HG02763 (cell line): ENCODE measurements around the gene TSPAN33.

Source experiments
- ATAC-seq: cut with Tn5 transposase; IDR thresholded peaks from one replicate; pipeline ENCODE4 v1.9.1; 2021; ENCODE audit warnings: mild to moderate bottlenecking, moderate library complexity; ENCODE audit not compliant: unreplicated experiment

Gene TSPAN33, protein sequence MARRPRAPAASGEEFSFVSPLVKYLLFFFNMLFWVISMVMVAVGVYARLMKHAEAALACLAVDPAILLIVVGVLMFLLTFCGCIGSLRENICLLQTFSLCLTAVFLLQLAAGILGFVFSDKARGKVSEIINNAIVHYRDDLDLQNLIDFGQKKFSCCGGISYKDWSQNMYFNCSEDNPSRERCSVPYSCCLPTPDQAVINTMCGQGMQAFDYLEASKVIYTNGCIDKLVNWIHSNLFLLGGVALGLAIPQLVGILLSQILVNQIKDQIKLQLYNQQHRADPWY

DNA sequence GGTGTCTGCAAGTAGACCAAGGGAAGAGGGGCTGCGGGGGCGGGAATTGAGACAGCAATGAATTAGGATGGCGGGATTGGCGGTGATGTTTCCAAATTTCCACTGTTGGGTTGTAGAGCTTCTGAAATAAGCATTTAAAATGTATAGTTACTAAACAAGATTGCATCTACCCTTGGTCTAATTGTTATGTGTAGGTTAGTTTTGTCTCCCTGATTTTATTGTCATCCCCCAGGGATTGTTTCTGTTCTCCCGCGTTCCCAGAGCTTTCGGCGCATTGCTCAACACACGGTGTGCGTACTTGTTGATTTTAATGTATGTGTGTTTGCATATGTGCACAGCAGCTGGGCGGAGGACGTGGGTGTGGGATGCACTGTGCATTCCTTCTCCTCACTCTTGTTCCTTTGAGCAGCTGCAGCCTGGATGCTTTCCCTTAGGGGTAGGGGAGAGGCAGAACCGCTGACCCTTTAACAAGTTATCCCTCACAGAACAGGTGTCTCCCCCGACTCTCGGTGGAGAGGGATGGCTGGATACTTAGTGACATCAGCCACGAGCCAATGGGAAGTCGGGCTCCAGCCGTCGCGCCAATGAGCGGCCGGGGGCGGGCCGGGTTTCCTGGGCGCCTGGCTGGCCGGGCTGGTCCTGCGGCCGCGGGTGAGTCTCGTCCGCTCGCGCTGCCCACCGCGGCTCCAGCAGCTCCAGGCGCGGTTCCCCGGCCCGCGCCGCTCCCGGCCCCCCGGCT is at the start of gene TSPAN33:
TSPAN33 (plus strand) TSS at position 613 of the 739 bp plus-strand sequence. CDS start 274 bp downstream, outside the sequence.
- peak; percentile 78 for ATAC-seq

DNA sequence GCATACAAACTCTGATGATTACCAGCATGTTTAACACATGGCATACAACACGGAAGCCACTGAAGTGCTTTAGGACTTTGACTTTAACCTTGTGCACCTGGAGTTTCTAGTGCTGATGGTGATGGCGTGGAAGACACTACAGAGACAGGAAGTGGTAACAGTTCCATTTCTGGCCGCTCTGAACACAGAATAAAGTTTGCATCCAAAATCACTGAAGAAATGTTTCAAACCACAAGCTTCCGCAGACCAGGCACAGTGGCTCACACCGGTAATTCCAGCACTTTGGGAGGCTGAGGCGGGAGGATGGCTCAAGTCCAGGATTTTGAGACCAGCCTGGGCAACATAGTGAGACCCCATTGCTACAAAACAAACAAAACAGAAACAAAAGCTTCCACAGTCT is 49.2 kb upstream of the TSPAN33 start:
- ATAC-seq, result peak; percentile 72

DNA sequence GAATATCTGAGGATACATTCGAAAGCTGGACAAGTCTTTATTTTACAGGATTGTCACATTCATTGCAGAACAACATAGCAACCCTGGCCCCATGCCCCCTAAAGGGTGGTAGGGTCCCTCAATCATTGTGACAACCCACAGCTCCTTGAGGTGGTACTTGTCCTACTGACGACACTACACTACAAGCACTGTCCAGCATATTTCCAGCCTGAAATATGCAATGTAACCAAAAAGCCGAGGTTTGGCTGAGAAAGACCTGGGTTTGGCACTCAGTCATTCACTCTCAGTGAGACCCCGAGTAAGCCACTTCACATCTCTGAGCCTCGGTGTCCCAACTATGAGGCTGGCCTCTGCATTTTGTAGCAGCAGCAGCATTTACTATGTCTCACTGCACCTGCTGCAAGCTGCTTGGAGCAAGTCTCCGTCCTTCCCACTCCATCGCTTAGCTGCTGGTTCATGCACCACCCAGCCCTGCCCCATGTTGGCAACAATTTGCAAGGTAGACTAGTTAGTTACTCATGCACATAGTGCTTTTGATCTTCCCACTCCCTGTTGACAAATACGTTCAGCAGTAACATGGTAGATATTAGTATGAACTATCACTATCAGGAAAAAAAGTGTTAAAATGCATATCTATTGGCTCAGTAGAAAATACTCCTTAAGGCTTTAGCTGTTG is 46.0 kb upstream of the TSPAN33 start:
- no peak for ATAC-seq

DNA sequence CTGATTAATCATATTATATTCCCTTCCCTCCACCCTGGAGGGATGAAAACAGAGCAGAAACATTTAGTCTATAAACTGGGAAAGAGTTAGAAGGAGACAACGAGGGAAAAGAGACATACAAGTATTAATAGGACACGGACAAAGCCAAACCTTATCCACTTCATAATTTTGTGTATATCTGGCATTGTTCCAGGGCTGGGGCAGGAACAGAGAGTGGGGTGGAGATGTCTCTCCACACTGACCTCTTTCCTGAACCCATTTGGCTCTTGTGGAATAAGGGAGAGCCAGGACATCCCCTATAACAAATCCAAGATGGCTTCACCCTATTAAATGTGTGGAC is 43.7 kb upstream of the TSPAN33 start:
- no peak for ATAC-seq

DNA sequence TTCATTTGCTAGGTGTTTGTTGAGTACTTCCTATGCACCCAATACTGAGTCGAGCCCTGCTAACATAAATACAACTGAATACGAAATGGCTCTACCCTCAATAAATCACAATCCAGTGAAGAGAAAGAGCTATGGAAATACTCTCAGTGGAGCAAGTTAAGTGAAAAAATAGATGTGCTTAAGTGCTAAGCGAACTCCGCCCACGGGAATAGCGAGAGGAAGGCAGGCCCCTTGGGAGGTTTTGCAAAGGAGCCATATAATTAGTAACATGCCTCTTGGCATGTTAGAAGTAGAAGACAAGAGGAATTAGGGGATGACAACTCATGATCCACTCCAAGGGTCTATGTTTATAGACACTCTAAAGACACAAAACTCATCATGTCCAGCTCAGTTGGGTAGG is 42.8 kb upstream of the TSPAN33 start:
- no peak for ATAC-seq

DNA sequence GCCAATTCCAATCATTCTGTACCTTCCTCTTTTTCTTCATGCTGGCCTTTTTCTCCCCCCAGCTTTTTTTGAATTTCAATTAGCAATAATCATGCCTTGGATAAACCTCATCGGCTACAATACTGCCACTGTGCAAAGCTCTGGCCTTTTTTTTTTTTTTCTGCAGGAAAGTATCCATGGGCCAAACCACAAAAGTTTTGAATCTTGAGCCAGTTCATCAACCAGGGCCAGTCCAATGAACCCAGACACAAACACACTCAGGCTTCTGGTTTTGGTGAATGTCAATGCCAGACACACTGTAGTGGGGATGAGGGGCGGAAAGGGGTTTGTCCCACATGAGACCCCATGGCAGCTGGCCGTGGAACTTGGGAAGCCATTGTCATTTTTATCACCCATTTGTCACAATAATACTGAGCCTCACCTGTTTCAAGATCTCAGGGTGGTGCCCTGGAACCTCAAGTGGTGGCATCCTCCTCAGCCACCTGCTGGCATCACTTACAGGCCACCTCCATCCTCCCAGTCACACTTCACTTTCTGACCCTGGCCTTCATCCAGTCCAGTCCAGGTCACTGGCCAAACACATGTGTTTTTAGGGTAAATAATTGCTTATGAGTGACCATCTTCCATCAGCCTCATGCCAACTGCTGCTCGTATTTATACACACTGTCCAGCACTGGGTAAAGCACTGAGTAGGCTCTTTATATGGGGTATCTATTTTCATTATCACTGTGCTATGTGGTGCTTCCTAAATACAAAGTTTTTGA is 40.8 kb upstream of the TSPAN33 start:
- ATAC-seq, result no peak

DNA sequence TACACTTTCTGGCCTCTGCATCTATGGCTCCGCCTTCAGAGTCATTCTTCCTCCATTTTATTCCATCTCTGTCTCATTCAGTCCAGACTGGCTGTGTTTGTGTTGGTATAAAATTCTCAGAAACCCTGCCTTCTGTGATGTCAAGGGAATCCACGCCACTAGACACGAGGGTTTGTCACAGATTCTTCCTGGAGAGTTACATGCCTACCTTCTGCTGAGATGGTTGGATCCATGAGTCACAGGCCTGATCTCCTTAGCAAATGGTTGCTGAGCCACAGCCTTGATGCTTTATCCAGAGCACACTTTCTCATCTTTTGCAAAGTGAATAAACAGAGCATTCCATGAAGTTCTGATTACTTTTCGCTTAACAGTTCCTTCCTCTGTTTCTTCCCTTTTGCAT is 35.9 kb upstream of the TSPAN33 start:
- ATAC-seq, result no peak

DNA sequence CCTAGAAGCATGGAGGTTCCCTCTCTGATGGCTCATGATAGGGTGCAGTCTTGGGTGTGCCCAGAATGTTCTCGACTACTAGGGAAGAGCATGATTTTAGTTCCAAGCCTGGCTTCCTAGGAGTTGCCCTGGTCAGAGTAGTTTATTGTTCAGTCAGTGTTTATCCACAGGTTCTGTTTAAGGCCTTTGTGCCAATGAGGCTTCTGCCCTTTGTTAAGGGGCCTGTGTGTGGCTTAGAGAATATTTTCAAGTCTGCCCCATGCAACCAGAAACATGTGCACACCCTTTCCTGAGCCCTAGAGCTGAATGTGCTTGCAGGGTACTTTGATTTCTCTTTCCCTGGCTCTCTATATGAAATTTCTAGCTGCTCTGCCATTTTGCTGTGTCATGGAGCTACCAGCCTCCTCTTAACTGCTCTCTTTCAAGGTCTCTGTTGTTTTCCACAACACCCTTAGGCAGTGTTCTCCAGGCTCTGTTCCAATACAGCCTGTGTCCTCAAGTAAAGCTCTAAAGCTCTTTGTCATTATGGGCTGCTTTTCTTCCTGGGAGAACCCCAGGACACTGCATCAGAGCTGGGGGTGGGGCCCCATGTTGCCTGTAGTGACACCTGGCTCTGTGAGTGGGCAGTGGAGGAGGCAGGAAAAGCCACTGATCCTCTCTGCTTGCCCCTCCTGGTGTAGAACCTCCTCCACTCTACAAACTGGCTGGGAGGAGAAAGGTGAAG is 34.1 kb upstream of the TSPAN33 start:
- ATAC-seq, result no peak

DNA sequence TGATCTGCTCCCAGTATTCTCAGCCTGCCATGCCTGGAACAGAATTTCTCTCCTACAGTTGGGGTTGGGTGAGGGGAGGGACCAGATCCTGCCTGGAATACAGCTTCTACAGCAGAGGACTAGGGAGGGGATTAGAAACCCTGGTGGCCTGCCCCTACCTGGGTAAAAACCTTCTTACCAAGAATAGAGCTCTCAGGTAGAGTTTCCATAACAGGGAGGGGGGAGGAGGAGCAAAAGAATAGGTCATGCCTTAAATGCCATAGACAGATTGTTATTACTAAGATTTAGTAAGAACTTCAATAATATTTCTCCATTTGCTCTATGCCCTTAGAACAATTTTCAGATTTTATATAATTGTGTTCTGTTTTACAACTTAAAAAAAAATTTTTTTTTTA is 33.5 kb upstream of the TSPAN33 start:
- ATAC-seq, result no peak

DNA sequence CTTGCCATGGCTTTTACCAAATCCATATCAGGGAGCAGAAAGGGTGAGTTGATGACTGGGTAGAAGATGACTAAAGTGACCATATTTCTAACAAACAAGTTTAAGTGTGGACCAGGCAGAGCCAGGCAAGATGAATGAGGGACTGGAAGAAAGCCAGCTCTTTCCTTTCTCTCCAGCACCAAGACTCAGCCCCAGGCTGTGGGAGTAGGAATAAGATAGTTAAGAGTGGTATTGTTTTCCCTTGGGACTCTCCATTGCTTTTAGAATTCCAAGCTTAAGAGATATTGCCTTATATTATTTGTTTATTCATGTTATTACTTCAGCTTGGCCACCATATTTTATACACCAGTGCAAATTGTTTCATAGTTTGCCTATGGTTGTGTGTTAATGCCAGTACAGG is 28.8 kb upstream of the TSPAN33 start:
- no peak for ATAC-seq

DNA sequence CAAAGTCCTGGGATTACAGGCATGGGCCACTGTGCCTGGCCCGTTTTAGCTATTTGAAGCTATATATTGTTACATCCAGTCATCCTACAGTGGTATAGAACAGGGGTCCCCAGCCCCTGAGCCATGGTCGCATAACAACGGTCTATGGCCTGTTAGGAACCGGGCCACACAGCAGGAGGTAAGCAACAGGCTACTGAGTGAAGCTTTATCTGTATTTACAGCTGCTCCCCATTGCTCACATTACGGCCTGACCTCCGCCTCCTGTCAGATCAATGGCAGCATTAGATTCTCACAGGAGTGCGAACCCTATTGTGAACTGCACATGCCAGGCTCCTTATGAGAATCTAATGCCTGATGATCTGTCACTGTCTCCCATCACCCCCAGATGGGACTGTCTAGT is 26.3 kb upstream of the TSPAN33 start:
- no peak for ATAC-seq

DNA sequence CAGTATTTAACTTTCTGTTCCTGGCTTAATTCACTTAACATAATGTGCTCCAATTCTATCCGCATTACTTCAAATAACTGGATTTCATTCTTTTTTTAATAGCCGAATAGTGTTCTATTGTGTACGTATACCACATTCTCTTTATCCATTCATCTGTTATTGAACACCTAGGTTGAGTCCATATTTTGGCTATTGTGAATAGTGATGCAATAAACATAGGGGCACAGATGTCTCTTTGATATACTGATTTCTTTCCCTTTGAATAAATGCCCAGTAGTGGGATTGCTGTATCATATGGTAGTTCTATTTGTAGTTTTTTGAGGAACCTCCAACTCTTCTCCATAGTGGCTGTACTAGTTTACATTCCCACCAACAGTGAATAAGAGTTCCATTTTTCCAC is 25.5 kb upstream of the TSPAN33 start:
- no peak for ATAC-seq

DNA sequence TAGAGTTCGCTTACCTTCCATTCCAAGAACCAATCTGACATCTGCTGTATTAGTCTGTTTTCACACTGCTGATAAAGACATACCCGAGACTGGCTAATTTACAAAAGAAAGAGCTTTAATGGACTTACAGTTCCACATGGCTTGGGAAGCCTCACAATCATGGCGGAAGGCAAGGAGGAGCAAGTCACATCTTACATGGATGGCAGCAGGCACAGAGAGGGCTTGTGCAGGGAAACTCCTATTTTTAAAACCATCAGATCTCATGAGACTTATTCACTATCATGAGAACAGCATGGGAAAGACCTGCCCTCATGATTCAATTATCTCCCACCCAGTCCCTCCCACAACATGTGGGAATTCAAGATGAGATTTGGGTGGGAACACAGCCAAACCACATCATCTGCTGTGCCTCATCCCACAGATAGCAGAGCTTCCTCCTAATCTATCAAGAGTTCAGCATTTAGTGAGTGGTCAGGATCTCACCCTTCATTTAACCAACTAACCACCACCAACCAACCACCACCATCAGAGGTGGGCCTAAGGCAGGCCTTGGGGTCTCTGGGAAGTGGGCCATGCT is 22.9 kb upstream of the TSPAN33 start:
- peak; percentile 10 for ATAC-seq

DNA sequence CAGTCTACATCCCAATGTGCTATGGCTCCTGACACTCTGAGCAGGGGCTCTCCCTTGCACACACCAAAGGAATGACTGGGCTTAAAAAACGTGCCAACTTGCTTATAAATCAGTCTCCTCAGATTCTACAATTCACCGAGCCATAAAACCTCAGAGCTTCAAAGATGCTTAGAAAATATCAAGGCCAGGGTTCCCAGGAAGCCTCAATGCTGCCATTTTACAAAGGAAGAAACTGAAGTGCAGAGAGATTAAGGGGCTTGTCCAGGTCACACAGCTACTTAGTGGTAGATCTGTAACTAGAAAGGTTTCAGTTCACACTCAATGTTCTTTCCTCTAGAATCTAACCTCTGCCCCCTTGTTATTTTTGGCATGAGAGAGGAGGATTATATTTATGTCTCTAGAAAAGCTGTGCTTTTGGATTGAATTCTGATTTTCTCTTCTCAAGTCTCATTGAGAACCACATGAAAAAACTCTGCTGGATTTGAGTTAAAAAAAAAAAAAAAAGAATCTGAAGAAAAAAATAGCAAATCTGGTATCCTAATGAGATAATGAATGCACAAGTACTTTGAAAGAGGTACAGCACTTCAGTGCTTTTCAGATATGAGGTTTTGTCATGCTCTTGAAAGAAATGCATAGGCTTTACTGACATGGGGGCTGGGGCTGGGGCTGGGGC is 22.3 kb upstream of the TSPAN33 start:
- peak; percentile 37 for ATAC-seq

DNA sequence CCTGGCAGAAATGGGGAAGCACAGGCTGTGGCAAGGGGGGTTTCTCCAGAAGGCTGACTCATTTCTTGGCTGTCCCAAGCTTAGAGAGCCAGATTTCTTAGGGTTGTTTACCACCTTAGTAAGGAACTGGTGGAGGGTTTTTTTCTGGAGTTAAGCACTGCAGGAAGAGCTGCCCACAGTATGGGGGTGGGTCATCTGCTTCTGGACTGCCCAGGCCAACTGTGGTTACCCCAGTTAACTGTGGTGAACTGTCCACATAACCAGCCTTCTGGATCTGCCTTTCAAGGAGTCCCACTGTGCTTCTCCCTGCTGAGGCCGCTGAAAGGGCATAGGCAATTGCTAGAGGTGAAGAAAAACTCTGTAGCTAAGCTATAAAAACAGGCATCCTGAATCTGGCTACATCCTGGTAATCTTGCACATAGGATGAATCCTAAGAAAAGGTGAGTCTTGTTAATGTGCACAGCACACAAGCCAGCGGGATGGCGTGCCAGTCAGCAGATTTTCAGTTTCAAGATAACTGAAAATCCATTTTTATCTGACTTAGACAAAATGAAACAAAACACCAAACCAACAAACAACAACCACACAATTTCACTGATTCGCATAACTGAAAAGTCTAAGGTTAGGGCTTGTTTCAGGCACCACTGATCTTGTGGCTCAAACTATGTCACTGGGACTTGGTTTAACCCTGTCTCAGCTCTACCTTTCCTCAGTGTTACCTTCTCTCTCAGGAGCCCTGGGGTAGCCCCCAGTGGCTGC is 21.6 kb upstream of the TSPAN33 start:
- peak; percentile 64 for ATAC-seq

DNA sequence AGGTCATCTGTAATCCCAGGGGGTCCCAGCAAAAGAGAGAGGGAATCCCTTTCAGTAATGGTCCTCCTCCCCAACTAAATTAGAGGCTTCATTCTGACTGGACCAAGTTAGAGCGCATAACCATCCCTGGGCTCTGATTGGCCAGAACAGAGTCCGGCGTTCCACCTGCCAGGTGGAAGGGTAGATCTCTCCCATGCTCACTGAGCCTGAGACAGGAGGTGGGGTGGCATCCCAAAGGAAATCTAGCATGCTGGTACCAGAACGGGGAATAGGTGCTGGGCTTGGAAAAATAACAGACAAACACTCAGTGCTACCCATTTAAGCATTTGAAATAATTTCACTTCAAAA is 21.0 kb upstream of the TSPAN33 start:
- peak; percentile 28 for ATAC-seq

DNA sequence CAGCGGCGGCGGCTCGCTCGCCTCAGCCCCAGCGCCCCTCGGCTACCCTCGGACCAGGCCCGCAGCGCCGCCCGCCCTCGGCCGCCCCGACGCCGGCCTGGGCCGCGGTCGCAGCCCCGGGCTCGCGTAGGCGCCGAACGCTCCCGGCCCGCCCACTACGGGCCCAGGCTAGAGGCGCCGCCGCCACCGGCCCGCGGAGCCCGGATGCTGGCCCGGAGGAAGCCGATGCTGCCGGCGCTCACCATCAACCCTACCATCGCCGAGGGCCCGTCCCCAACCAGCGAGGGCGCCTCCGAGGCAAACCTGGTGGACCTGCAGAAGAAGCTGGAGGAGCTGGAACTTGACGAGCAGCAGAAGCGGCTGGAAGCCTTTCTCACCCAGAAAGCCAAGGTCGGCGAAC is 18.2 kb upstream of the TSPAN33 start:
- no peak for ATAC-seq

DNA sequence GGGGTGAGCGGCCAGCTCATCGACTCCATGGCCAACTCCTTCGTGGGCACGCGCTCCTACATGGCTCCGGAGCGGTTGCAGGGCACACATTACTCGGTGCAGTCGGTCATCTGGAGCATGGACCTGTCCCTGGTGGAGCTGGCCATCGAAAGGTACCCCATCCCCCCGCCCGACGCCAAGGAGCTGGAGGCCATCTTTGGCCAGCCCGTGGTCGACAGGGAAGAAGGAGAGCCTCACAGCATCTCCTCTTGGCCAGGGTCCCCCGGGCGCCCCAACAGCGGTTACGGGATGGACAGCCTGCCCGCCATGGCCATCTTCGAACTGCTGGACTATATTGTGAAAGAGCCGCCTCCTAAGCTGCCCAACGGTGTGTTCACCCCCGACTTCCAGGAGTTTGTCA is 17.4 kb upstream of the TSPAN33 start:
- ATAC-seq, result no peak

DNA sequence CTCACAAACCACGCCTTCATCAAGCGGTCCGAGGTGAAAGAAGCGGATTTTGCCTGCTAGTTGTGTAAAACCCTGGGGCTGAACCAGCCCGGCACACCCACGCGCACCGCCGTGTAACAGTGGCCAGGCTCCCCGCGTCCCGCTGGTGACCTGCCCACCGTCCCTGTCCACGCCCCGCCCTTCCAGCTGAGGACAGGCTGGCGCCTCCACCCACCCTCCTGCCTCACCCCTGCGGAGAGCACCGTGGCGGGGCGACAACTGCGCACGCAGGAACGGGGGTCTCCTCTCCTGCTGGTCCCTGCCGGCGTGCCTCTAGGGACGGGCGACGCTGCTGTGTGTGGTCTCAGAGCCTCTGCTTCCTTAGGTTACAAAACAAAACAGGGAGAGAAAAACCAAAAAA is 16.9 kb upstream of the TSPAN33 start:
- no peak for ATAC-seq
